RPMI7951 (cell line): ENCODE measurements around the gene AEBP2. TPM values are rescaled to one million over a fixed set of nuclear protein-coding genes. Genes with fewer than 3 reads are reported as not detected.
A peak's percentile ranks its signal among the peaks of the same experiment; 100 is the strongest.
"Not testable (repeated sequence)": the region's sequence is repeated elsewhere in the genome, so short reads cannot be mapped to it uniquely, and the experiment has no call there.

Experiments used
- DNase-seq: peaks from one replicate; pipeline ENCODE4 v3.0.0-alpha.2; 2012; ENCODE audit warnings: low read depth
- total RNA-seq: library from RNA; depleted of rRNA; stranded (reverse); fragments of >200 nt; shearing (Covaris generic); gene quantifications from 2 replicates; pipeline ENCODE4 v1.2.3, GENCODE V29; 2014

Gene AEBP2
- total RNA-seq, 1 experiment from 2014 or later = 7.3 TPM

GRCh38 chr12:19421503-19422282 is 17.6 kb upstream of the AEBP2 start:
- no peak for DNase-seq

- no peak for DNase-seq
Observed at GRCh38 chr12:19423166-19423930, 15.9 kb upstream of the AEBP2 start.

DNA sequence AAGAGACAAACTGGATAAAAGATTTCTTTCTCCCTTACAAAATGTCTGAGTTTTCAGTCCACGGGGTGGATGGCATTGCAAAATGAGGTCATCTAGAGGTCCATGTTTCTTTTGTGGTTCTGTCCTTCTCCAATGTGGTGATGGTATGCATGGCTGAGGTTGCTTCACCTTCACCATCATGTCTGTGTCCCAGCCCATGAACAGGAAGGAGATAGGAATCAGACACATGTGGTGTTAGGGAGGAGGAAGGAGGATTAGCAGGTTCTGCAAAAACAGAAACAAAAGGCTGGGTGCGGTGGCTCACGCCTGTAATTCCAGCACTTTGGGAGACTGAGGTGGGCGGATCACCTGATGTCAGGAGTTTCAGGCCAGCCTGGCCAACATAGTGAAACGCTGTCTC is 11.0 kb upstream of the AEBP2 start:
- DNase-seq = peak; percentile 2

DNA sequence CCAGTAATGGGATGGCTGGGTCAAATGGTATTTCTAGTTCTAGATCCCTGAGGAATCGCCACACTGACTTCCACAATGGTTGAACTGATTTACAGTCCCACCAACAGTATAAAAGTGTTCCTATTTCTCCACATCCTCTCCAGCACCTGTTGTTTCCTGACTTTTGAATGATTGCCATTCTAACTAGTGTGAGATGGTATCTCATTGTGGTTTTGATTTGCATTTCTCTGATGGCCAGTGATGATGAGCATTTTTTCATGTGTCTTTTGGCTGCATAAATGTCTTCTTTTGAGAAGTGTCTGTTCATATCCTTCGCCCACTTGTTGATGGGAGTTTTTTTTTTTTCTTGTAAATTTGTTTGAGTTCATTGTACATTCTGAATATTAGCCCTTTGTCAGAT is 9.8 kb upstream of the AEBP2 start:
- not testable (repeated sequence) for DNase-seq

DNA sequence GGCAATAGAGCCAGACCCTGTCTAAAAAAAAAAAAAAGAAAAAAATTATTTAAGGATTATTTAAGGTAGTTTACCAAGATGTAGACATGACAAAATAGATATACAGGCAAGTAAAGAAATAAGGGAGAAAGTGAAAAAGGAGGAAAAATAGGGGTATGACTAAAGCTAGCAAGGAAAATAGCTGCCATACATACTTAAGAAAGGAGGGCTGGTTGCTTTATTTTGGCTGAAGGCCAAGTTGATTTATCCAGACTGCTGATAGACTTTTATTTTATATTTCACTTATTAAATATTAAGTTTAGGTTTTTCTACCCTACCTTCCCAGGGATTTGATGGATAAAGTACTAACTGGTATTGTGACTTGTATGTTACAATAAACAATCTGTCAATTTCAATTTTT is 8.3 kb upstream of the AEBP2 start:
- no peak for DNase-seq

- peak; percentile 6 for DNase-seq
Observed at GRCh38 chr12:19431407-19432308, 7.6 kb upstream of the AEBP2 start.

- DNase-seq = no peak
Observed at GRCh38 chr12:19432309-19433170, 6.8 kb upstream of the AEBP2 start.

- no peak for DNase-seq
Observed at GRCh38 chr12:19434538-19434937, 4.8 kb upstream of the AEBP2 start.

DNA sequence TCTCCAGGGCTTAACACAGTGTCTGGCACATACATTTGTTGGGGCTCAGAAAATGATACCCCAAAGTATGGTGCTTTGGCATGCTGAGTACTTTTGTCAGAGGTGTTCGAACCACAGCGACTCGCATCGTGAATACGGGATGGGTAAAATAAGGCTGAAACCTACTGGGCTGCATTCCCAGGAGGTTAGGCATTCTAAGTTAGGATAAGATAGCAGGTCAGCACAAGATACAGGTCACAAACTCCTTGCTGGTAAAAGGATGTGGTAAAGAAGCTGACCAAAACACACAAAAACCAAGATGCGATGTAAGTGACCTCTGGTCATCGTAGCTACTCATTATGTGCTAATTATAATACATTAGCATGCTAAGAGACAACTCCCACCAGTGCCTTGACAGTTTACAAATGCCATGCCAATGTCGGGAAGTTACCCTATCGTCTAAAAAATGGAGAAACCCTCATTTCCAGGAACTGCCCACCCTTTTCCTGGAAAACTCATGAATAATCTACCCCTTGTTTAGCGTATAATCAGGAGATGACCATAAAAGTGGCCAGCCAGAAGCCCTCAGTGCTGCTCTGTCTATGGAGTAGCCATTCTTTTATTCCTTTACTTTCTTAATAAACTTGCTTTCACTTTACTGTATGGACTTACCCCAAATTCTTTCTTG is 3.3 kb upstream of the AEBP2 start:
- DNase-seq = no peak

DNA sequence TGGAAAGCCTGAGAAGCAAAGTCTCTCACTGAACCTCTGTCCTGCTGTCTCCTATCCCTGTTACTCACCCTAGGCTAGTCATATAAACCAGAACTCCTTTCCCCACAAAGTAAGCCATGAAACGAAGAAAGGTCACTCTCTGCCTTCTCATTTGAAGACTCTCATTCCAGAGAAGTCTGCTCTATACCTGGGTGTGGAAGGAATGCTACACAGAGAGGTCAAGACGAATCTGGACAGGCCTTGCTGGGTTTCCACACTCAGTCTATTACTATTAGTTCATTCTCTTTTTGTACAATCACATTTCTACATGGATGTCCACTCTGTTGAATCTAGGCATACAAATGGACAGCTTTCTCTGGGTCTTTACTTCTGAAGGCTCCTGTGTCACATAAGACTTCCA is 2.4 kb upstream of the AEBP2 start:
- no peak for DNase-seq

DNA sequence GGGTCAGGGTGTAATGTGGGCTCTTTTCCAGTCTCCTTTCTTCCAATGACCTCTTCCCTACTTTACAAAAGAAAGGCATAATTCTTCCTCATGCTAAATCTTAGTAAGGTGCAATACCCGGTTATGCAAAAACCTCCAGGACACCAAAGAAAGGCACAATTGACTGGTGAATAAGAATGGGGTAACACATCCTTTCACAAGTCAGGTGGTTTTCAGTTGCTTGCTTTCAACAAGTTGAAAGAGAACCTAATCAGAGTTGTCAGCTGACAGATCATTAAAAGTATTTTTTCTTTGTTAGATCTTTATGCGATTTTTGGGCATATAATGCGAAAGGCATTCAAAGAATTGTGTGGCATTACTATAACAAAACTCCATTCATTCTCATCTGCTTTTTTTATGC is 1.3 kb upstream of the AEBP2 start:
- no peak for DNase-seq

GRCh38 chr12:19440019-19440858 is 947 bp downstream of the AEBP2 start:
- peak; percentile 49 for DNase-seq

DNA sequence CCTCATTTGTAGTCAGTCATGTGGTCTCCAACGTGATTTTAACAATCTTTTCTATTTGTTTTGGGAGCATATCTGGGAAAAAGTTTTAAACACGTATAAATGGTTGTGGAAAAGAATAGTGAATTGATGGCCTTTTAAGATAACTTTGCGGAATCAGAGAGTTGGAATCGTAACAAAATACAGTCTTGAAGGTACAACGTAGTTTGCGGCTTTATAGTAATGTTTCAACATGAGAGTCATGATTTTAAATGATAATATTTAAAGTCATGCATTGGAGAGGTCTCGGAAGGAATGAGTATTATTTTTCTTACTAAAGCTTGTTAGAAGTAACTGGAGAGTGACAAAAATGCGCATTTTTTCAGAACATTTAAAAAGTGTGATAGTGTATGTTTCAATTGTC is 1.6 kb downstream of the AEBP2 start:
- no peak for DNase-seq

DNA sequence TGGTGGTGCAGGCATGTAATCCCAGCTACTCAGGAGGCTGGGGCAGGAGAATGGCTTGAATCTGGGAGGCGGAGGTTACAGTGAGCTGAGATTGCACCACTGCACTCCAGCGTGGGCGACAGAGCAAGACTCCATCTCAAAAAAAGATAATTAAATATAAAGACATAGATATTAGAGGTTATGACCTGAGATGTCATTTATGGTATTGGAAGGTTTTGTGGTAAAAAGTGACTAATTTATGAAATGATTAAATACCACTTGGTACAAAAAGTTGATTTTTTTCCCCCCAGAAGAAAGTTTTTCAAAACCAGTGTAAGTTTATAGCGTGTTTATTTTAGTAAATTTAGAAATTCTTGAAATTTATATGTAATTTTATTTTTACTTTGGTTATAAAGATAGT is 4.3 kb downstream of the AEBP2 start:
- DNase-seq = no peak

DNA sequence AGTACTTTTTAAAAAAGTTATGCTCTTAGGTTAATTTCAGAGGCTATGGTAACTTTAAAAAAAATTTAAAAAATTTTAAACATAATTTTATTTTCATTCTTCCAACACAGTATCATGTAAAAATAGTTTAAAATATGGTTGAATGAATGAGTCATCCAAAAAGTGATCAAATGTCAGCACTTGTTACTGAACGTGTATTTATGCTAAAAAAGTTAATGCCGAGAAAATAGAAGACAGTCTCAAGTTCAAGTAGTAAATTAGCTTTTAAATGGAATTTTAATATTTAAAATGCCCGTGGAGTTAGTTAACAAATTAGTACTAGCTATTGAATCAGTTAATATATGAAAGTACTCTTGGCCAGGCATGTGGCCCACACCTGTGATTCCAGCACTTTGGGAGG is 4.8 kb downstream of the AEBP2 start:
- DNase-seq = no peak

DNA sequence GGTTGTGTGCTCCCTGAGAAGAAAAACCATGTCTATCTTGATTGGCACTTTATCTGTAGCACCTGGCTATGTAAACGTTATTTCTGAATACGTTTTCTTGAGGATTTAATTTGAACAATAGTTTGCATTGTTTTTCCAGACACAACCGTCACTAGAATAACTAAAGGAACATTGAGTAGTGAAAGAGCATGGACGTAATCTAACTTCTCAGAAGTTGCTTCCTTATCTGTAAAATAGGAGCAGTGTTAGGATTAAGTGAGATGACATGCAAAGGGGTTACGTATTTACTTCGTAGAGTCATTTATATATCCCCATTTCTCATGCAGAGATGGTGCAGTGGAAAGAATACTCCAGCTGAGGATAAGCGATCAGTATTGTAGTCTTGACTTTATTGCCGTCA is 8.1 kb downstream of the AEBP2 start:
- DNase-seq = no peak

GRCh38 chr12:19449814-19450213 is 10.5 kb downstream of the AEBP2 start:
- DNase-seq = no peak

GRCh38 chr12:19450362-19450761 is 11.1 kb downstream of the AEBP2 start:
- DNase-seq = no peak

DNA sequence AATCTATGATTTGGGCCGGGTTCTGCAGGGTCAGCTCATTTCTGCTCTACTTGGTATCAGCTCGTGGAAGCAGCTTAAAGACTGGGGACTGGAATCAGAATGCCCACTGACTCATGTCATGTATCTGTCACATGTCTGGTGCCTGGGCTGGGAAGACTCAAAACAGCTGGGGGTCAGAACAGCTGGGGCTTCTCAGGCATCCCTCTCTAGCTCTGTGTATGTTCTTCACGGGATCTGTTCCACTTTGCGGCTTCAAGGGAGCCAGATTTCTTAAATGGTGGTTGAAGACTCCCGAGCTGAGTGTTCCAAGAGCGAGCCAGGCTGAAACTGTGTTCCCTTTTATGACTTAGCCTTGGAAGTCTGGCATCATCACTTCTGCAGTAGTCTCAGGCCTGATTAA is 11.9 kb downstream of the AEBP2 start:
- peak; percentile 29 for DNase-seq

- DNase-seq = no peak
Observed at GRCh38 chr12:19453961-19454360, 14.7 kb downstream of the AEBP2 start.
